Ovary (tissue), 9 donors: ENCODE data around the gene VPREB1. TPM values are rescaled to one million over a fixed set of nuclear protein-coding genes. Genes with fewer than 3 reads are reported as not detected.
A peak's percentile ranks its signal among the peaks of the same experiment; 100 is the strongest.

Source experiments
- DNase-seq, 5 donors: peaks; one replicate each; pipeline ENCODE4 v3.0.0-alpha.2; 2019 to 2020
- H3K27ac ChIP-seq, 2 donors: fragments of 200-600 bp; one replicate each; pipeline versions ENCODE4 v1.5.1 to v1.8.0; 2019 to 2022
- H3K27me3 ChIP-seq: fragments of 200-600 bp; one replicate; pipeline ENCODE4 v1.8.0; 2022
- H3K36me3 ChIP-seq: fragments of 200-600 bp; sonication (generic); one replicate; pipeline ENCODE4 v1.5.1; 2019
- H3K4me1 ChIP-seq: one replicate; pipeline ENCODE4 v1.8.1; 2013; ENCODE audit warnings: mild to moderate bottlenecking, moderate library complexity; ENCODE audit not compliant: insufficient read depth
- H3K4me3 ChIP-seq: fragments of 200-600 bp; sonication (generic); one replicate; pipeline ENCODE4 v1.5.1; 2017
- H3K9me3 ChIP-seq, 2 donors: fragments of 200-600 bp in 1 of 2; sonication (generic) in 1 of 2; one replicate each; pipeline versions ENCODE4 v1.5.1 to v1.8.1; 2013 to 2019; ENCODE audit warnings: mild to moderate bottlenecking in 1 of 2, moderate library complexity in 1 of 2
- CTCF ChIP-seq, 3 donors: fragments of 450-650 bp in 2 of 3; fragments of 200-600 bp in 1 of 3; IDR thresholded peaks; one replicate each; pipeline versions ENCODE4 v1.5.1 to v1.8.0; 2016 to 2022; ENCODE audit warnings: antibody characterized with exemption in 3 of 3, mild to moderate bottlenecking in 1 of 3
- EP300 ChIP-seq: sonication (generic); formaldehyde crosslinking; IDR thresholded peaks from one replicate; pipeline ENCODE4 v1.6.1; 2017; ENCODE audit warnings: antibody characterized with exemption
- POLR2A ChIP-seq: fragments of 450-650 bp; IDR thresholded peaks from one replicate; pipeline ENCODE4 v1.6.1; 2017; ENCODE audit warnings: antibody characterized with exemption, mild to moderate bottlenecking, moderate library complexity
- WGBS, 3 donors: extraction: QIAGEN DNeasy Blood & Tissue Kit in 1 of 3; methylation state at CpG; one replicate each; pipeline versions ENCODE4 v1.1.5 to v1.1.7; 2013 to 2017; 5-methylcytosine and 5-hydroxymethylcytosine counted together
- intact Hi-C, 4 donors: fragments of 100-400 bp; cut with DNase I; formaldehyde crosslinking; loops; one replicate each; pipeline versions ENCODE4 v1.11.0 to v1.15.1; 2022 to 2023
- polyA plus RNA-seq, 2 donors: library from polyadenylated mRNA; stranded (reverse); fragments of 200-250 nt in 1 of 2; fragments of 350-450 nt in 1 of 2; fragmentation: Illumina TruSeq in 1 of 2; extraction: RNeasy Lipid Tissue Mini Kit (QIAGEN cat#74804) in 1 of 2; gene quantifications; one replicate each; pipeline ENCODE4 v1.2.3, GENCODE V29; 2013 to 2014
- total RNA-seq, 7 donors: library from RNA; depleted of rRNA in 2 of 7; stranded (reverse); fragments of >200 nt in 2 of 7; fragmentation: NEBNext Ultra II Directional in 3 of 7; extraction: Animal tissue kit (Norgen Biotek cat#: 25700) in 3 of 7; gene quantifications; one replicate each; pipeline versions ENCODE4 v1.1.0 to v1.2.4, GENCODE V29; 2016 to 2023
- donor health status: DM: no; HTN: no; CAD: no; lungs with moderate emphysema.
- donor health status: DM: no; HTN: no; CAD: no.
- donor health status: Bipolar disorder and iron deficiency.
- donor health status: DM: yes; HTN: yes; CAD: no.
- donor health status: DM: no; HTN: no; CAD: no.
- donor health status: DM: yes; HTN: yes; CAD: no.

Gene VPREB1
- total and polyA plus RNA-seq, 9 donors = not detected

- Histone ChIP-seq H3K9me3 (no peaks in the 10 kb centered on the region), H3K4me3 (no peak overlapping the region), H3K36me3 (no peaks in the 10 kb centered on the region), H3K4me1 (no peaks in the 10 kb centered on the region), H3K27ac (no peak overlapping the region), H3K27me3 (no peaks in the 10 kb centered on the region)
- no peak for DNase-seq
- intact Hi-C loops = no loop called here
- WGBS, 3 donors = 57 to 63% (median 62%) methylated on average over 4 of the region's 4 CpGs
- TF ChIP-seq CTCF (IDR thresholded peaks at IDR 0.05) (no peak), POLR2A (no peak), EP300 (no peak)
Measured at GRCh38 chr22:22200569-22201184, 43.9 kb upstream of the VPREB1 start.

GRCh38 chr22:22201185-22201929 lies 43.2 kb upstream of the VPREB1 start:
- DNase-seq = peak in 1 of 5 donors; percentile 41
- 8 to 28% (median 11%) methylated on average over 11 of the region's 11 CpGs for WGBS, 3 donors
- H3K9me3 ChIP-seq = no peaks in the 10 kb centered on the region
- no peaks in the 10 kb centered on the region for H3K4me1 ChIP-seq
- H3K27ac ChIP-seq = no peak overlapping the region
- no peaks in the 10 kb centered on the region for H3K36me3 ChIP-seq
- TF ChIP-seq POLR2A = no peak
- TF ChIP-seq CTCF (IDR thresholded peaks at IDR 0.05) = no peak
- no peak for TF ChIP-seq EP300
- no peak overlapping the region for H3K4me3 ChIP-seq
- intact Hi-C loops = no loop called here
- no peaks in the 10 kb centered on the region for H3K27me3 ChIP-seq

GRCh38 chr22:22201930-22202343 lies 42.6 kb upstream of the VPREB1 start:
- Histone ChIP-seq H3K9me3 (no peaks in the 10 kb centered on the region), H3K27ac (no peak overlapping the region), H3K36me3 (no peaks in the 10 kb centered on the region), H3K4me1 (no peaks in the 10 kb centered on the region), H3K4me3 (no peak overlapping the region), H3K27me3 (no peaks in the 10 kb centered on the region)
- no peak for TF ChIP-seq POLR2A
- TF ChIP-seq CTCF (IDR thresholded peaks at IDR 0.05) = no peak
- no peak for TF ChIP-seq EP300
- 39 to 67% (median 41%) methylated on average over 6 of the region's 6 CpGs for WGBS, 3 donors
- no peak for DNase-seq
- intact Hi-C loops = no loop called here

GRCh38 chr22:22203048-22203971 lies 41.3 kb upstream of the VPREB1 start:
- no peak overlapping the region for H3K27ac ChIP-seq
- no peak overlapping the region for H3K4me3 ChIP-seq
- intact Hi-C loops = no loop called here
- H3K4me1 ChIP-seq = no peaks in the 10 kb centered on the region
- no peaks in the 10 kb centered on the region for H3K36me3 ChIP-seq
- H3K27me3 ChIP-seq = no peaks in the 10 kb centered on the region
- no peak for TF ChIP-seq CTCF (IDR thresholded peaks at IDR 0.05)
- TF ChIP-seq EP300 = no peak
- no peak for TF ChIP-seq POLR2A
- no peaks in the 10 kb centered on the region for H3K9me3 ChIP-seq
- WGBS, 3 donors = 64 to 73% (median 72%) methylated on average over 36 to 39 of the region's 39 CpGs
- no peak for DNase-seq
